NT2/D1 (cell line): ENCODE results near the gene ZNF99.
"Not testable (repeated sequence)": the region's sequence is repeated elsewhere in the genome, so short reads cannot be mapped to it uniquely, and the experiment has no call there.

Experiments used
- DNase-seq: peaks from one replicate; pipeline ENCODE4 v3.0.0-alpha.2; 2011; ENCODE audit warnings: low read depth, low spot score
- H3K27me3 ChIP-seq: 2 replicates; pipeline ENCODE4 v1.6.0; 2011; ENCODE audit warnings: mild to moderate bottlenecking; ENCODE audit not compliant: insufficient read length, insufficient read depth
- H3K36me3 ChIP-seq: 2 replicates; pipeline ENCODE4 v1.6.1; 2011; ENCODE audit warnings: mild to moderate bottlenecking, low read length, mixed read lengths; ENCODE audit not compliant: insufficient read depth, insufficient read length
- H3K4me1 ChIP-seq: 2 replicates; pipeline ENCODE4 v1.5.1; 2011; ENCODE audit not compliant: insufficient read depth, insufficient read length
- H3K4me3 ChIP-seq: 2 replicates; pipeline ENCODE4 v1.5.1; 2011; ENCODE audit warnings: low read depth; ENCODE audit not compliant: insufficient read length
- H3K9ac ChIP-seq: 2 replicates; pipeline ENCODE4 v1.6.0; 2011; ENCODE audit warnings: low read depth; ENCODE audit not compliant: insufficient read length
- H3K9me3 ChIP-seq: 2 replicates; pipeline ENCODE4 v1.5.1; 2011; ENCODE audit warnings: mild to moderate bottlenecking, low read length; ENCODE audit not compliant: insufficient read depth
- SUZ12 ChIP-seq: IDR thresholded peaks from 2 replicates; pipeline ENCODE4 v1.6.1; 2011; ENCODE audit not compliant: insufficient read length, insufficient read depth; ENCODE audit errors: extremely low read depth
- YY1 ChIP-seq: IDR thresholded peaks from 2 replicates; pipeline ENCODE4 v1.6.1; 2011; ENCODE audit not compliant: insufficient read length, insufficient read depth
- ZNF274 ChIP-seq: IDR thresholded peaks from 2 replicates; pipeline ENCODE4 v1.6.1; 2011; ENCODE audit warnings: mild to moderate bottlenecking, low read depth, low read length

Gene ZNF99

DNA sequence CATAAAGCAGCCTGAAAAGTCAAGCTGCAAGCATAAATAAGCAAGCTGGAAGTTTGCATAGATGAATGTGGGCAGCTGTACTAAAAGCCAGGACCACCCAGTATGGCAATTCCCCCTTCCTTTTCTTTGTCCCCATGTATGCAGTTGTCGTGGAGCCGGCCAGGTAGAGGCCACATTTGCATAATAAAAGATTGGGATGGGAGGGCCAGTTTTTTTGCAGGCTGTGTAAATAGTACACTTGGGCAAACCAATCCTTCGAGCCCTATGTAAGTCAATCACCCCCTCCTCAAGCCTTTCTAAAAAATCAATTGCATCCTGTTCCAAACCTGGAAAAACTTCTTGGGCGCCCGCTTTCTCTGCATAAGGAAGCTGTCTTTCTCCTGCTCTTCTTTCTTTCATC, 13.1 kb upstream of the ZNF99 start:
- no peaks in the 10 kb centered on the region for H3K36me3 ChIP-seq
- H3K4me3 ChIP-seq, result no peak overlapping the region
- H3K4me1 ChIP-seq, result peaks cover 1% of the 10 kb centered on the region
- peaks cover 7% of the 10 kb centered on the region; the same call in 1 of the 2 replicates for H3K9me3 ChIP-seq
- no peak for TF ChIP-seq SUZ12
- TF ChIP-seq YY1, result no peak
- TF ChIP-seq ZNF274, result no peak
- H3K9ac ChIP-seq, result no peak overlapping the region
- DNase-seq, result peak; percentile 73
- no peaks in the 10 kb centered on the region for H3K27me3 ChIP-seq

DNA sequence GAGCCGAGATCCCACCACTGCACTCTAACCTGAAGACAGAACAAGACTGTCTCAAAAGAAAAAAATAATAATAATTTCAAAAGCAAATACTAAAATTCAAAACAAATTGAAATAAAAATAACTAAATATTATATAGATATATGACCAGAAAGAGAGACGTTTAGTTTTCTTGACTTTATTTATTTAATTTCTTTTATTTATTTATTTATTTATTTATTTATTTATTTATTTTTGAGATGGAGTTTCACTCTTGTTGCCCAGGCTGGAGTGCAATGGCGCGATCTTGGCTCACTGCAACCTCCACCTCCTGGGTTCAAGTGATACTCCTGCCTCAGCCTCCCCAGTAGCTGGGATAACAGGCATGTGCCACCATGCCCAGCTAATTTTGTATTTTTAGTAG, 8.9 kb upstream of the ZNF99 start:
- H3K27me3 ChIP-seq, H3K9me3 ChIP-seq, DNase-seq, H3K36me3 ChIP-seq, H3K9ac ChIP-seq, H3K4me3 ChIP-seq, H3K4me1 ChIP-seq: not testable (repeated sequence)

- H3K4me3 ChIP-seq, result no peak overlapping the region
- H3K27me3 ChIP-seq, result no peaks in the 10 kb centered on the region
- no peaks in the 10 kb centered on the region for H3K4me1 ChIP-seq
- TF ChIP-seq ZNF274, result no peak
- no peak for DNase-seq
- no peak overlapping the region for H3K9ac ChIP-seq
- no peaks in the 10 kb centered on the region for H3K36me3 ChIP-seq
- H3K9me3 ChIP-seq, result peaks cover 16% of the 10 kb centered on the region; the same call in 1 of the 2 replicates
Observed at GRCh38 chr19:22735911-22736645, 47.9 kb downstream of the ZNF99 start.

GRCh38 chr19:22733691-22734090, 50.3 kb downstream of the ZNF99 start:
- Histone ChIP-seq H3K9me3 (peaks cover 16% of the 10 kb centered on the region; the same call in 1 of the 2 replicates), H3K9ac (no peak overlapping the region), H3K36me3 (no peaks in the 10 kb centered on the region), H3K27me3 (no peaks in the 10 kb centered on the region), H3K4me1 (no peaks in the 10 kb centered on the region), H3K4me3 (no peak overlapping the region)
- no peak for TF ChIP-seq ZNF274
- DNase-seq, result no peak

GRCh38 chr19:22728214-22728613, 55.7 kb downstream of the ZNF99 start:
- H3K36me3 ChIP-seq, H3K9me3 ChIP-seq, DNase-seq: not testable (repeated sequence)

DNA sequence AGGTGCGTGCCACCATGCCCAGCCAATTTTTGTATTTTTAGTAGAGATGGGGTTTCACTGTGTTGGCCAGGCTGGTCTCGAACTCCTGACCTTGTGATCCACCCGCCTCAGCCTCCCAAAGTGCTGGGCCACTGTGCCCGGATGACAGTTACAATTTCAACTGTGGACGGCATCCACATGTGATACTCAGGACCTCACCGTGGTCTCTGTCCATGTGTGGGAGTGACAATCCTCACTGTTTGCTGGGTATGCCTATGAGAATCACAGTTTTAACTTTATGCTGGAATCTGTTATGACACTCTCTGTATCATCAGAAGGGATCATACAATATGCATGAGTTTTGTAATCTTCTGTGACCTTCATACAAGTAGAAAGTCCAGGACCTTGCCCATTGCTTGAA, 62.4 kb downstream of the ZNF99 start:
- H3K9me3 ChIP-seq, DNase-seq, H3K9ac ChIP-seq, H3K4me3 ChIP-seq, H3K4me1 ChIP-seq, H3K36me3 ChIP-seq, H3K27me3 ChIP-seq: not testable (repeated sequence)

More at GRCh38 chr19:22728214-22728613, 55.7 kb downstream of the ZNF99 start:
- not testable (repeated sequence) for H3K4me3 ChIP-seq, H3K9ac ChIP-seq, H3K4me1 ChIP-seq, H3K27me3 ChIP-seq

GRCh38 chr19:22708983-22709382, 75.0 kb downstream of the ZNF99 start:
- no peak for DNase-seq
- peaks cover 14% of the 10 kb centered on the region for H3K9me3 ChIP-seq
- H3K36me3 ChIP-seq, result no peaks in the 10 kb centered on the region
- H3K9ac ChIP-seq, result no peak overlapping the region
- H3K4me3 ChIP-seq, result no peak overlapping the region
- no peaks in the 10 kb centered on the region for H3K4me1 ChIP-seq
- no peaks in the 10 kb centered on the region for H3K27me3 ChIP-seq
- TF ChIP-seq SUZ12 (no peak), ZNF274 (no peak)

DNA sequence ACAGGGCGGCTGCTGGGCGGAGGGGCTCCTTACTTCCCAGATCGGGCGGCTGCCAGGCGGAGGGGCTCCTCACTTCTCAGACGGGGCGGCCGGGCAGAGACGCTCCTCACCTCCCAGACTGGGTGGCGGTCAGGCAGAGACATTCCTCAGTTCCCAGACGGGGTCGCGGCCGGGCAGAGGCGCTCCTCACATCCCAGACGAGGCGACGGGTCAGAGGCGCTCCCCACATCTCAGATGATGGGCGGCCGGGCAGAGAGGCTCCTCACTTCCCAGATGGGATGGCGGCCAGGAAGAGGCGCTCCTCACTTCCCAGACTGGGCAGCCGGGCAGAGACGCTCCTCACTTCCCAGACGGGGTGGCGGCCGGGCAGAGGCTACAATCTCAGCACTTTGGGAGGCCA, 80.9 kb downstream of the ZNF99 start:
- H3K9ac ChIP-seq, H3K4me1 ChIP-seq, H3K36me3 ChIP-seq, DNase-seq, H3K27me3 ChIP-seq, H3K4me3 ChIP-seq: not testable (repeated sequence)
- H3K9me3 ChIP-seq, result peaks cover 53% of the 10 kb centered on the region

GRCh38 chr19:22702661-22703060, 81.3 kb downstream of the ZNF99 start:
- H3K9ac ChIP-seq, DNase-seq, H3K4me3 ChIP-seq, H3K27me3 ChIP-seq, H3K4me1 ChIP-seq, H3K36me3 ChIP-seq: not testable (repeated sequence)
- H3K9me3 ChIP-seq, result peaks cover 56% of the 10 kb centered on the region
